ENCODE results near the gene GP1BA. TPM values are rescaled to one million over a fixed set of nuclear protein-coding genes. Genes with fewer than 3 reads are reported as not detected.

Gene GP1BA
- total RNA-seq, 2 donors from 2014 or later = 0.26 TPM; not detected in 1

Other genes with a start within 250 kb of the GP1BA start
- 100 to 1,000 TPM in 1 of 2 donors, 10 to 100 TPM in 1; 93.8 to 113 TPM for gene PELP1, start 228.1 kb upstream of the GP1BA start, total RNA-seq
- 100 to 1,000 TPM; 216 to 258 TPM for gene ARRB2, start 221.6 kb upstream of the GP1BA start, total RNA-seq
- gene MED11, start 200.8 kb upstream of the GP1BA start, total RNA-seq = 10 to 100 TPM in 1 of 2 donors, 1 to 10 TPM in 1; 9.9 to 14.0 TPM
- gene ZMYND15, start 192.4 kb upstream of the GP1BA start, total RNA-seq = under 1 TPM in 1 of 2 donors, not detected in 1; 0.17 TPM
- 1 to 10 TPM; 2.2 to 4.3 TPM for gene CXCL16, start 192.3 kb upstream of the GP1BA start, total RNA-seq
- not detected for gene TM4SF5, start 160.4 kb upstream of the GP1BA start, total RNA-seq
- gene VMO1, start 145.9 kb upstream of the GP1BA start, total RNA-seq = 1 to 10 TPM in 1 of 2 donors, under 1 TPM in 1; 0.46 to 1.1 TPM
- gene GLTPD2, start 143.3 kb upstream of the GP1BA start, total RNA-seq = not detected
- gene PSMB6, start 136.1 kb upstream of the GP1BA start, total RNA-seq = 10 to 100 TPM; 56.3 to 68.7 TPM
- 10 to 100 TPM; 27.5 to 50.9 TPM for gene PLD2, start 125.1 kb upstream of the GP1BA start, total RNA-seq
- 10 to 100 TPM; 74.4 to 82.7 TPM for gene MINK1, start 98.9 kb upstream of the GP1BA start, total RNA-seq
- 1 to 10 TPM; 3.4 to 4.7 TPM for gene C17orf107, start 32.7 kb upstream of the GP1BA start, total RNA-seq
- under 1 TPM; 0.60 to 0.89 TPM for gene CHRNE, start 29.2 kb upstream of the GP1BA start, total RNA-seq
- 10 to 100 TPM; 40.4 to 43.8 TPM for gene SLC25A11, start 7.8 kb downstream of the GP1BA start, total RNA-seq
- 100 to 1,000 TPM; 176 to 201 TPM for gene RNF167, start 8.0 kb downstream of the GP1BA start, total RNA-seq
- 1,000 to 10,000 TPM; 1,225 to 1,232 TPM for gene PFN1, start 16.3 kb downstream of the GP1BA start, total RNA-seq
- 100 to 1,000 TPM in 1 of 2 donors, 10 to 100 TPM in 1; 90.0 to 102 TPM for gene ENO3, start 18.8 kb downstream of the GP1BA start, total RNA-seq
- 100 to 1,000 TPM; 140 to 158 TPM for gene SPAG7, start 35.5 kb downstream of the GP1BA start, total RNA-seq
- gene CAMTA2, start 55.4 kb downstream of the GP1BA start, total RNA-seq = 100 to 1,000 TPM; 206 to 207 TPM
- gene INCA1, start 65.2 kb downstream of the GP1BA start, total RNA-seq = under 1 TPM in 1 of 2 donors, not detected in 1; 0.60 TPM
- 10 to 100 TPM; 38.3 to 41.3 TPM for gene KIF1C, start 65.7 kb downstream of the GP1BA start, total RNA-seq
- under 1 TPM; 0.23 to 0.46 TPM for gene SLC52A1, start 103.1 kb downstream of the GP1BA start, total RNA-seq
- 1 to 10 TPM; 3.1 to 3.6 TPM for gene ZFP3, start 146.2 kb downstream of the GP1BA start, total RNA-seq
- gene ZNF232, start 179.6 kb downstream of the GP1BA start, total RNA-seq = 10 to 100 TPM; 10.4 to 15.7 TPM
- under 1 TPM; 0.02 to 0.19 TPM for gene USP6, start 183.8 kb downstream of the GP1BA start, total RNA-seq

Measured in activated T-cell treated with anti-CD3 and anti-CD28 coated beads, Interleukin-2, amount 50 U/mL, for 72 hours (primary cell).